LoVo (cell line): Measurements from ENCODE around the gene SDCBP2.

Source experiments
- DNase-seq: peaks from one replicate; pipeline ENCODE4 v3.0.0-alpha.2; 2016; ENCODE audit warnings: low spot score

The SDCBP2 gene, protein sequence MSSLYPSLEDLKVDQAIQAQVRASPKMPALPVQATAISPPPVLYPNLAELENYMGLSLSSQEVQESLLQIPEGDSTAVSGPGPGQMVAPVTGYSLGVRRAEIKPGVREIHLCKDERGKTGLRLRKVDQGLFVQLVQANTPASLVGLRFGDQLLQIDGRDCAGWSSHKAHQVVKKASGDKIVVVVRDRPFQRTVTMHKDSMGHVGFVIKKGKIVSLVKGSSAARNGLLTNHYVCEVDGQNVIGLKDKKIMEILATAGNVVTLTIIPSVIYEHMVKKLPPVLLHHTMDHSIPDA

DNA sequence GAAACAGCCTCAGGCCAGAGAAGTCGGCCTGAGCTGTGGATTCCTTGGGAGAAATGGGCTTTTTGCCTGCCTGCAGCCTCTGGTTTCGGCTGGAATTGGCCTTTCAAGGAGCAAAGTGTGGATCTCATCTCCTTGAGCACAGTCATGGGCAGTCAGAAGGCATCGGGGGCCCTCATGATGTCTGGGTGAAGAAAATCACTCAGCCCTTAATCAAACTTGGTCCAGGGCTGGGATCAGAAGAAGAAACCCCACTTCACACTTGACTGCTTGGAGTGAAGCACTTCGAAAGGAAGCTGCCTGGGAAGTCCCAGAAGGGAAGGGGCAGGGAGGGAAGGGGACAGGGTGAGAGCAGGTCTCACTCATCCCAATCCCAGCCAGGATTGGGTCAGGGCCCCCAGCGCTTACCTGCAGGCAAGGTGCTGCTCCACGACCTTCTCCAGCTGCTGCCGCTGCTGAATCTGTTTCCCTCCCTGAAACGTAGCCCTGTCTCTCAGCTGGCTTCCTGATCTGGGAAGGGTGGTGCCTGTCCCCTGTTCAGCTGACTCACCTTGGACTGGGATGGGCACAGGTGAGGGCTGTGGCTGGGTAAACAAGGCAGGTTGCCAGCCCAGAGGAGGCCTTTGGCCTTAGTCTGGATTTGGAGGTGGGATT, at the start of gene SDCBP2:
Gene SDCBP2 (minus strand): TSS at position 460 of the 651 bp plus-strand sequence. CDS start 8,723 bp downstream, outside the sequence.
- DNase-seq: peak; percentile 90

DNA sequence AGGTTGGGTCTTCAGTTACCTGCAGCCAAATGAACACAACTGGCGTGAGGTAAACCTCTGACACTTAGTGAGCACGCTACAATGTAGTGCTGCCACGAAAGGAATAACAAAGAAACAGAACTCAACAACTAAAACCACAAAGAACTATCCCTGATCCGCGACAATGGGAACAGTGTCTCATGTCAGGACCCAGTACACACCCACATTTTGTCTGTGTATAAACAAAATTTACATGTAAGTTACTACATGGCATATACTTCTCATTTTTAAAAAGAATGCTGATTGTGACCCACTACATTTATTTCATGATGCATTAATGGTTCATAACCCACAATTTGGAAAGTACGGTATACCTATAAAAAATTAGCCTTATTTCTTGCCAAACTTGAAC, 49.8 kb upstream of the SDCBP2 start:
- DNase-seq: no peak

DNA sequence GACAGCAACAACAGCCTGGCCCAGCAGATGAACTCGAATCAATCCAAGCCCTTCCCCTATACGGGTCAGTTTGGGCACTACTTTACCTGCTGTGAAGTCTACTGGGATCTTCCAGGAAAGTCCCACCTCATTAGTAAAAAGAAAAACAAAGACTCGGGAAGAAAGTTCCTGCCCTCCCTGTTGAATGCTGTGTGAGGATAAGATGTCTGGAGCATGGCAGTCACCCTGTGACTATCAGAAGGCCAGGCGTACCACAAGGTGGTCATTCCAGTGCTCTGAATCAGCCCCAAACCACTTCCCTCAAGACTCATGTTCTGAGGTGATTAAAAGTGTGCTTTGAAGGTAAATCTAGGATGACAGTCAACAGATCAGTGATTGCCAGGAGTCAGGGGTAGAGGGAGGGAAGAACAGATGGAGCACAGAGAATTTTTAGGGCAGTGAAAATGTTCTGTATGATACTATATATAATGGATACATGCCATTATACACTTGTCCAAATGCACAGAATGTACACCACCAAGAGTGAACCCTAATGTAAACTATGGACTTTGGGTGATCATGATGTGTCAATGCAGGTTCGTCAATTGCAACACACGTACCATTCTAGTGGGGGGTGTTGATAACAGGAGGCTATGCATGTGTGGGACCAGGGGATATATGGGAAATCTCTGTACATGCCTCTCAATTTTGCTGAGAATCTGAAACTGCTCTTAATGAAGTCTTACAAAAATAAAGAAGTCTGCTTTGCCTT, 49.2 kb upstream of the SDCBP2 start:
- DNase-seq: peak; percentile 39

- no peak for DNase-seq
Observed at GRCh38 chr20:1377341-1377871, 48.5 kb upstream of the SDCBP2 start.

- DNase-seq: no peak
Observed at GRCh38 chr20:1376408-1377270, 47.7 kb upstream of the SDCBP2 start.

DNA sequence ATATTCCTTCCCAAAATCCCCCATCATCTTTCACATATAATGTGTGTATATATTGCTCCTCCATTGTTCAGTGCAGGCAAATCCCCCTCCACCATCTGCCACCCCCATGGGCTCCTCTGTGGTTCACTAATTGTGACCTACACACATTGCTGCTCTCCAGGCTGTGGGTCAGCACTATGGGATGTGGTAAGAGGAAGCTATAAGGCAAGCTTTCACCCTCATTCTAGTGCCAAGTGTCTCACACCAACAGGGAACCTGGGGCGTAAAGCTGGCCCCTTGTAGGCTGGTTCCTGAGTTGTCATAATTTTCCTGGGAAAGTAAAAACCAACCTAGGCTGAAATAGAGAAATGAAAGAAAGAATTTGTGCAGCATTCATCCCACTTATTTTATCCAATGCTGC, 47.1 kb upstream of the SDCBP2 start:
- no peak for DNase-seq

GRCh38 chr20:1375515-1375914, 46.6 kb upstream of the SDCBP2 start:
- DNase-seq: no peak

GRCh38 chr20:1374246-1374645, 45.3 kb upstream of the SDCBP2 start:
- no peak for DNase-seq

DNA sequence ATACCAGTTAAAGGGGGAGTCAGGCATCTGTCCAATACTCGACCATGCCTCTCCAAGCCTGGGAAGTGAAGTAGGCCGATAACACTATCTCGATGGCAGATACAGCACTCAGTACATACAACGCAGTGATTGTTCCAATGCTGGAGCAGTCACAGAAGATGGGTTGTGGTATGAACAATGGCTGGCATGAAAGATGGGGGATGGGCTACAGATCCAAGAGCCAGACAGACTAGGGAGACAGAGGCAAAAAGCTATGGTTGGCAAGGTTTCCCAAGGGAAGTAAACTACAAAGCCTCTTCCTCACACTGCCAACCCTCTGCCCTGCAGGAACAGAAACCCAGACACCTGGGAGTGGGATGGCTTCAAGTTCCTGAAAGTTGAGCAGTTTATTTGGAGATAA, 44.7 kb upstream of the SDCBP2 start:
- DNase-seq: no peak

GRCh38 chr20:1373036-1373435, 44.1 kb upstream of the SDCBP2 start:
- DNase-seq: no peak

DNA sequence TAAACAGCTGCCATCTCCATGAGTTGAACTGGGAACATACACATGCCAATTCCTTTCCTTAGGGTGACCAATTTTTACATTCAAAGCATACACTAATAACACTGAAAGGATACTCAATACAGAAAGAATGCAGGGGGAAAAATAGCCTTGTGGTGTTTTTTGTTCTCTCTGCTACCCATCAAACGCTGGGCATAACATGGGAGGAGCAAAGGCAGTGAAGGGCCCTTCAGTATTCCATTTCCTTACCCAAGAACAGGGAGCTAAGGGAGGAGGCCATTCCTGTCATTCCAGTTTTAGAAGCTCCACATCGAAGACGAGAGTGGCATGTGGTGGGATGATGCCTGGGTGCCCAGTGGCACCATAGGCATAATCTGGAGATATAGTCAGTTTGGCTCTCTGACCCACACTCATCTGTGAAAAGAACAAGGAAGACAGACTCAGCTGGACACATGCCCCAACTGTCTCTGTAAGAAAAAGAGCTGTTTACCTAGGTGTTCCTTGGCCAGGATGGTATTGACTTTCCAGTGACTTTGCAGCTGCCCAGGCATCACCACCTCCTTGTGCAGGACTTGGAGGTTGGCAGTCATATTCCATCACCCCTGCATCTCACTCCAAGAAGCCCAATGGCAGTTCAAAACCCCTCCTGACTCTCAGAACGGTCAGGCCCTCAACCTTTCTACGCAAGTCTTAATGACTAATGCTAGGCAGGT, 43.0 kb upstream of the SDCBP2 start:
- DNase-seq: no peak

DNA sequence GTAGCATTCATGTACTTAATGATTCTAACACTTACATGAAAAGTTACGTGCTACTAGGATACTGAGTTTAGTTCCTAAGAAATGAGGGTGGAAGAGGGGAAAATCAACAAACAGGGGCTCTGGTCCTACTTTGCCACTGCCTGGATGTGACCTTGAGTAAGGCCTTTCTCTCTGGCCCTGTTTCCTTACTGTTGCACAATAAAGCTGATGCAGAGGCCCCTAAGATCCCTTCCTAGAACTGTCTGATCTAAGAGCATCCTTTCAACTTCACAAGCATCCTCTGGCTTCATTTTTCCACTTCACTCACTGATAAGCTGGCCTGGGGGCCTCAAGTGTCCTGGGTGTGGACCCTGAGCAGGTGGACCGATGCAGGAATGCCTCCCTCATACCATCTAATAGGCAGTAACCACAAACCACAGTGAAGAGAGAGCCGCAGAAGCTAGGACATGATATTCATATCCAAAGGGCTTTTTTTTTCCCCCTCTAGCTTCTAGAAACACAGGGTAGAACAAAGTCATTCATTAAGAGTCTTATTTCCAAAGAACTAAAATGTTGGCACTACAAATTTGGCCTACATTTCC, 42.4 kb upstream of the SDCBP2 start:
- DNase-seq: no peak

- no peak for DNase-seq
Observed at GRCh38 chr20:1370548-1371110, 41.7 kb upstream of the SDCBP2 start.

DNA sequence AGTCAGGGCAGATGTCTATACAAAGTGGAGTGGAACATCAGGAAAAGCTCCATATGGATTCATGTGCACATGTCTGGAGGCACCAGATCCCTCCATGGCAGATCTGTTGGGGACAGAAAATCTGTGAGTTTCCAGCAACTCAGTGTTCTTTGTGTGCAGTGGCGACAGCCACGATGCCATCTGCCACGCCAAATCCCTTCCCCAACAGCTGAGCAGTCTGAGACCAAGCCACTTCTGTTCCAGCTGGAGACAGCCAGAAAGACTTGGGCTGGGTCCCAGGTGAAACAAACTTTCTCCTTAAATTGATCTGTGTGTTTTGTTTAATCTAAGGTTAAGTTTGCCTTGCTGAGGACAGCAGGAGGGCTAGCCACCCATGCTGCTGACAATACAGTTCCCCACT, 41.0 kb upstream of the SDCBP2 start:
- DNase-seq: no peak

GRCh38 chr20:1368448-1369199, 39.7 kb upstream of the SDCBP2 start:
- peak; percentile 15 for DNase-seq

DNA sequence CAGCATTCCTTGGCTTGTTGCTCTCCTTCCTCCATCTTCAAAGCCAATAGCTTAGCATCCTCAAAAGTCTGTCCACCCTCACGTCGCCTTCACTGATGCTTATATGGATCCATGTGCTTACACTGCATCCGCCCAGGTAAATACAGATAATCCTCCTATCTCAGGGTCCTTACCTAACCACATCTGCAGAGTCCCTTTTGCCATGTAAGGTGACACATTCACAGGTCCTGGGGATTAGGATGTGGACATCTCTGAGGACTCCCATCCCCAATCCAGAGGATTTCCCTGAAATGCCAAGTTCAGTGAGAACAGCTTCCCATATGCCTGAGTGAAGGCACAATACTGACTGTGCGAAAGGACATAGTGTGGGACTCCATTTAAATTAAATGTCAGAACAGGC, 38.5 kb upstream of the SDCBP2 start:
- no peak for DNase-seq

GRCh38 chr20:1364106-1364505, 35.2 kb upstream of the SDCBP2 start:
- DNase-seq: no peak

DNA sequence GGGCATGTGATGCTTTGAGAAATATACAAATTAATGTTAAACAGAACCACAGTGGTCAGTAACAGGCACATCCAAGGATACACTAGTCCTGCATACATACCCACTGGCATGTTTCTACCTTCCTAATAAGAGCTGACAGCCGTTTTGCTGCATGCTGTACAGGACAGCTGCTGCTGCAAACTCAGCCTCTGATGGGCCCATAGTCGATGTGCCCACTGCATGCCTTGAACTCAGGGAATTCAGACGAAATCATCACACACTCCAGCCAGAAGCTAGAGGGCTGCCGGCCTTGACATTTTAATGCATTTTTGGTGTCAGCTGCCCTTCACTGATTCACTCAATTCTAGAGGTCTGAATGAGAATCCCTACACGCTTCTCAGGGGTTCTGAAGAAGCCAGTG, 34.6 kb upstream of the SDCBP2 start:
- no peak for DNase-seq

DNA sequence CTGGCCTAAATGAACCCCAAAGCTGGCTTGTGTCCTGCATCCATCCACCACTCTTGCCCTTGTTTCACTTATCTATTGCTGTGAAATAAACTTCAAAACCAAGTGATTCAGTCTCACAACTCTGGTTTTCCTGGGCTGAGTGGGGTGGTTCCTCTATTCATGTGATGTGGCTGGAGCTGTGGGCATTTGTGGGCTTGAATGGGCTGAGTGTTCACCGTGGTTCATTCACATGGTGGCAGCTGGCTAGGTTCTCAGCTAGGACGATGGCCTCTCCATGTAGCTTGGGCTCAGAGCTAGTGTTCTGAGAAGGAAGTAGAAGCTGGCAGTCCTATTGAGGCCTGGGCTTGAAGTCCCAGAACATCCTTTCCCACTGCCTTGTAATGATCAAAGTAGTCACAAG, 33.5 kb upstream of the SDCBP2 start:
- DNase-seq: no peak
